ENCODE measurements around the gene ZNF157.

Gene ZNF157

DNA sequence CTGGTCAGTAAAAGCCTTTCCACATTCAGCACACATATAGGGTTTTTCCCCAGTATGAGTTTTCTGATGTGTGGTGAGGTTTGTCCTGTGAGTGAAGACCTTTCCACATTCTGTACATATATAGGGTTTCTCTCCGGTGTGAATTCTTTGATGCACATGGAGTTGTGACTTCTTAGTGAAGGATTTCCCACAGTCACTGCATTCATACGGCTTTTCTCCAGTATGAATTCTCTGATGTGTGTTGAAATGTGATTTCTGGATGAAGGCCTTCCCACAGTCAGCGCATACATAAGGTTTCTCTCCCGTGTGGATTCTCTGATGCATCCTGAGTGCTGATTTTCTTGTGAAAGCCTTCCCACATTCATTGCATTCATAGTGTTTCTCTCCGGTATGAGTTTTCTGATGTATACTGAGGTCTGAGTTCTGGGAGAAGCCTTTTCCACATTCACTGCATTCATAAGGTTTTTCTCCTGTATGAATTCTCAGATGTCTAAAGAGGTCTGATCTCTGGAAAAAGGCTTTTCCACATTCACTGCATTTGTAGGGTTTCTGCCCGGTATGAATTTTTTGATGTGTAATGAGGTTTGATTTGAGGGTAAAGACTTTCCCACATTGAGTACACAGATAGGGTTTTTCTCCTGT is 77.9 kb downstream of the ZNF157 start:
- no peak for DNase-seq

DNA sequence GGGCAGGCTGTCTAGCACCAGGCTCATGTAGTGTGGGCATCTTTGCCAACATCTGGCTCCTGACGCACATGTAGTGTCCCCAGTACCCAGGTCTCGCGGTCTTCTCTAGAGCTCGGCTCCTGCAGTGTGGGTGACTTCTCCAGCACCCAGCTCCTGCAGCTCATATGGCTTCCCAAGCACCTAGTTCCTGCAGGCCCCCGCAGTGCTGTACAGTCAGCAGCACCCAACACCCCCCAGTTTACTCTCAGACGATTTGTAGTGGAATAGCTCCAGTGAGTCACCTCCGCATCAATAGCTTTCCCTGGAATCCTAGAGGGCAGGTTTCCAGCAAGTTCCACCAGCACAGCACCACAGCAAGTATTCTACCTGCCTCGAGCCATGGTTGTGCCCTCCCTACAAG is 81.7 kb downstream of the ZNF157 start:
- no peak for DNase-seq

DNA sequence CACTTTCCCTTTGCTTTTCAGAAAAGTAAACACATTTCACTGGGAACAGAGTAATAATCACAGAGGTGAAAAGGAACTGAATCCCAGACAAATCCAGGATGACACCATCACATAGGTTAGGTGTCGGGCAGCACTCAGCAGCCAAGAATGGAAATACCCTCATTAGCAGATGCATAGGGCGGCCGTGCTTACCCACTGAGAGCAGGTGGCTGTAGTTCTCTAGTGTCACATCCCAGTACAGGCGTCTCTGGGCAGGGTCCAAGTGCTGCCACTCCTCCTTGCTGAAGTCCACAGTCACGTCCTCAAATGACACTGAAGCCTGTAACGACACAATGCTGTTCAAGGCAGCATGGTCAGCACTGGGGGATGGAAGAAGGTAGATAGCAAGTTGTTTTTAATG is 85.7 kb downstream of the ZNF157 start:
- DNase-seq: no peak

DNA sequence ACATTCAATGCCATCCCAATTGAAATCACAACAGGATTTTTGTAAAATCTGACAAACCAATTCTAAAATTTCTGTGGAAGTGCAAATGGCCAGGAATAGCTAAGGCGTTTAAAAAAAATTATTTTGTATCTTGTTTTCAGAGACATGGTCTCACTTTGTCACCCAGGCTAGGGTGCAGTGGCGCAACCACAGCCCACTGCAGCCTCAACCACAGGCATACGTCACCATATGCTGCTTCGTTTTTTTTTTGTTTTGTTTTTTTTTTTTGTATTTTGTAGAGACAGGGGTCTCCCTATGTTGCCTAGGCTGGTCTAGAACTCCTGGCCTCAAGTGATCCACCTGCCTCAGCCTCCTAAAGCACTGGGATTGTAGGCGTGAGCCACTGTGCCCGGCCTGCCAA is 88.2 kb downstream of the ZNF157 start:
- no peak for DNase-seq

DNA sequence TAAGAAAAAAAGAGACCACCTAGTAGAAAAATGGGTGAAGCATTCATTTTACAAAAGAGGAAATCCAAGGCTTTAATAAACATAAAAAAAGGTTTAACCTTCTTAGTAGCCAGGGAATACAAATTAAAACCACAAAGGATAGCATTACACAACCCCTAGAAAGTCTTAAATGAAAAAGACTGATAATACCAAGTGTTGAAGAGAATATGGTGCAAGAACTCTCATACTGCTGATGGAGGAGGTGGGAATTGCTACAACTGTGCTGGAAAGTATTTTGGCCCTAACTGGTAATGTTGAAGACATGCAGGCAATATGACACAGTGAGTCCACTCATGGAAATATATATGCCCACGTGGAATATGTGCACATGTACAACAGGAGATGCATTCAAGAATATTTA is 90.2 kb downstream of the ZNF157 start:
- no peak for DNase-seq
